GM21515 (cell line): ENCODE data around the gene SERINC3.
"Not testable (repeated sequence)": the region's sequence is repeated elsewhere in the genome, so short reads cannot be mapped to it uniquely, and the experiment has no call there.

Experiments used
- ATAC-seq: cut with Tn5 transposase; IDR thresholded peaks from one replicate; pipeline ENCODE4 v1.9.1; 2021; ENCODE audit not compliant: unreplicated experiment

The SERINC3 gene

DNA sequence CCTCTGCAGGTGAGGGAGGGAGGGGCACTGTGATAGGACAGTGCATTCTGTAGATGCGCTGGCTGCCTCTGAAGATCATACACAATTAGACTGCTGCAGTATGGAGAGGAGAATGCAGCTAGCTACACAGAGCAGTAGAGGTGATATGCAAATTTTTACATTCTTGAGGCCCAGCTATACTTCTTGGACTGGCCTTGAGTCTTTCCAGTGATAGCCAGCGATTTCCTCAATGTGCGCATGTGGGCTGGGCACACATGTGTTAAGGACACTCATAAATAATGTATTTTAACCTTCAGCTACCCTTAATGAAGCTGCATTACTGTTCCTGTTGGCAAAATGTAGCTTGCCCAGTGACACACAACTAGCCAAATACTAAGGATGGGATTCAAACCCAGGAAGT lies 27.2 kb downstream of the SERINC3 start:
- no peak for ATAC-seq

DNA sequence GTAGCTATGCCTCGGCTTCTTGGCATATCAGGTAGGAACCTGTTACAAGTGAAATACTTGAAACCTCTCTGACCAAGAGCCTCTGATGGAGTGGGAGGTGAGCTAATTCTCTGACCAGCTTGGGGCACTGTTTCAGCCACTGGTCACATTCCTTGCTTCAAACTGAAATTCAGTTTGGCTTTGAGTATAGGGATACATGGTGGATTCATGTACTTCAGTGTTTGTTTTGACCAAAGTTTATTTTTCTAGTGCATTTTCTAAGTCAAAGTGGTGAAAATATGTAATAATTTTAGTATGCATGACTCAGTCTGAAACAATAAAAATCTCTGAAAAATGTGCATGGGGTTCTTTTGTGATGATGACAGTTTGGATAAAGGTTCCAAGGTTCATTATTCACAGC lies 27.6 kb downstream of the SERINC3 start:
- ATAC-seq: no peak

DNA sequence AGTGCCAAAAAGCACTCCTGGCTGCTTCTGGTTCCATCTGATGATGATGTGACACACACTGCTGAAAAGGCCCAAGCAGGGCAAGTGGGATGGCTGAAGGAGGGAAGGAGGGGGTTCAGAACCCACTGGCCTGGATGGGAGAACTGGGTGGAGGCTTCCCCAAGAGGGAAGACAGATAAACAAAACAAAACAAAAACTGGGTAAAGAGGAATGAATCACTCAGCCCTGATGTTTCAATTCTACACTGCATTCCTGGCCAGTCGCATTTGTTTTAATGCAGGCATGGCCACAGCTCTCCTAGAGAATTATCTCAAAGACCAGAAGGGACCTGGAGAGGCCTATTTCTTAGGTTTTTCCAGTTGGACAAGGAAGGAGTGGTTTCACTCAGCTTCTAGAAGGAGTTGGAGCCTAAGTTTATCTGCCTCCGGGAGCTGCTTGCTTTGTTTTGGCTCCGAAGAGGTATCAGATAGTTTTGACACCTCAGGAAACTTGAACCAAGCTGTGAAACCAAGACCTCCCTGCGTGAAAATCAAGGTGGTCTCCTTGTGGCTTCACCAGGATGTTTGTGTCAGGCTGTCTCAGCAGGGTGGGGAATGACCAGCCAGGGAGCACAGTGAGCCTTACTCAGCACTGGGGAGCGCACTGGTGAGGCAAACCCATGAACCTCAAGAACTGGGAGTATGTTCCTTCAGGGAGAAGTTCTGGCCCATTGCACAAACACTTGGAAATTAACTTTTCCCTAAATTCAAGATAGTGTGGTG lies 30.1 kb downstream of the SERINC3 start:
- no peak for ATAC-seq

DNA sequence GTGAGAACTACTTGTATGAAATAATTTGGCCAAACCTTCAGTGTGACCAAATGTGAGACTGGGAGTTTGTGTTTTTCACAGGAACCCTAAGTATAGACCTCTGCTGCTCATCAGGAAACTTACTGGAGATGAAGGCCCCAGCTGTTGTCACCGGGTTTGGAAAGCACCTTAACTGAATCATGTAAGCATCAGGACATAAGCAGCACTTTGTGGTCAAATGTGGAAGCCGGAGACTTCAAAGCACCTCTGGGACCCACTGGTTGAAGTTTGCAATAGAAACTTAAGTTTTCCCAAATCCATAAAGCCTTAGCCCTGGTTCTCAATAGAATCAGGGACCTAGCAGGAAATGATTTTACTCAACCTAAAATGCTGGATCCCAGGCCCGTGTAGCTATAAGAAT lies 31.9 kb downstream of the SERINC3 start:
- ATAC-seq: no peak

- ATAC-seq: no peak
These were observed 32.6 kb downstream of the SERINC3 start for GRCh38 chr20:44489223-44489622.

GRCh38 chr20:44488551-44488950 lies 33.3 kb downstream of the SERINC3 start:
- ATAC-seq: no peak

DNA sequence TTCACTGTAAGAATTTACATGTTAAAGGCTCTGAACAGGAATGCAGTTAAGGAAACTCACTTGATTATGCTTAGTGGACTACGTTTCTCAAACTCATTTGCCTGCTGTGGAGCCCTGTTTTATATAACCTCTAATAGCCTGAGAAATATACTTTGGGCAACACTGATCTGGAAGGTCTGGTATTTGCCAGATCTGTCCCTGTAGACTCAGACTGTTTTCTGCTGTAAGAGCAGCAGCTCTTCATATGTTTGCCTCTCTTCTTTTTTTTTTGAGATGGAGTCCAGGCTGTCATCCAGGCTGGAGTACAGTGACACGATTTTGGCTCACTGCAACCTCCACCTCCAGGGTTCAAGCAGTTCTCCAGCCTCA lies 36.1 kb downstream of the SERINC3 start:
- ATAC-seq: no peak

- ATAC-seq: no peak
These were observed 36.6 kb downstream of the SERINC3 start for GRCh38 chr20:44485078-44485829.

DNA sequence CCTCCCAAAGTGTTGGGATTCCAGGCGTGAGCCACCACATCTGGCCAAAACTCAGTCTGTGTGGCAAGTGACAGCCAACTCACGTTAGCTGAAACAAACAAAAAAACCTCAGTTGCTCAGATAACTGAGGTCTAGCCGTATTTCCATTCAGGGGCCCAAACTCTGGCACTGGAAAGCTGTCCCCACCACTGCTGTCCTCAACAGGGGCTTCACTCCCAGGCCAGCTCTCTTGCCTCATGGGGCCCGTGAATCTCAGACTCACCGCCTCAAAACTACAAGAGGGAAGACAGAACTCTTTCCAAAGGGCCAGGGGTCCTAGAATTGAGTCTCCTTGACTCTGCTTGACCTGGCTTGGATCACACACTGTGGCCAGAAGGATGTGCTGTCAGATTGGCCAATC lies 38.8 kb downstream of the SERINC3 start:
- ATAC-seq: no peak

- no peak for ATAC-seq
These were observed 40.0 kb downstream of the SERINC3 start for GRCh38 chr20:44481719-44482416.

DNA sequence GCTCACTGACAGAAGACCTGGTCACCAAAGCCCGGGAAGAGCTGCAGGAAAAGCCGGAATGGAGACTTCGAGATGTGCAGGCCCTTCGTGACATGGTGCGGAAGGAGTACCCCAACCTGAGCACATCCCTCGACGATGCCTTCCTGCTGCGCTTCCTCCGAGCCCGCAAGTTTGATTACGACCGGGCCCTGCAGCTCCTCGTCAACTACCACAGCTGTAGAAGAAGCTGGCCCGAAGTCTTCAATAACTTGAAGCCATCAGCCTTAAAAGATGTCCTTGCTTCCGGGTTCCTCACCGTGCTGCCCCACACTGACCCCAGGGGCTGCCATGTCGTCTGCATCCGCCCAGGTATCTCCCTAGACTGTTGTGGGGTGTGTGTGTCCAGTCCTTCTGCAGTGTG lies 41.8 kb downstream of the SERINC3 start:
- no peak for ATAC-seq

GRCh38 chr20:44479643-44480042 lies 42.2 kb downstream of the SERINC3 start:
- no peak for ATAC-seq

DNA sequence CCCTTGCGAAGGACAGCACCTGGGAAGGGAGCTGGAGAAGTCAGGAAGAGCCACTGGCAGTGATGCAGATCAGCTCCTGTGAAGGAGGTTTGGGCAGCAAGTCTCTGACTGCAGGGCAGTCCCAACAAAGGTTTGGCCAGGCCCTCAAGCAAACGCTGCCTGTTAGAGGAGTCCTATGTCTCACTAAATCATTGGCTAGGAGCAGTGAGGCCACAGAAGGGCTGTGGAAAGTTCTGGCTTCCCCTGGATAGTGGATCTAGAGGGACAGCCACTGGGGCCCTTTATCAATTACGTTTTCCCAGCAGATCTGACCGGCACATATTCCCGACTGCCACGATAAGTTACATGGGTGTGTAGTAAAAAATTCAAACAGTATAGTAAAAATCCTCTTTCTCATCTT lies 43.7 kb downstream of the SERINC3 start:
- ATAC-seq: no peak

DNA sequence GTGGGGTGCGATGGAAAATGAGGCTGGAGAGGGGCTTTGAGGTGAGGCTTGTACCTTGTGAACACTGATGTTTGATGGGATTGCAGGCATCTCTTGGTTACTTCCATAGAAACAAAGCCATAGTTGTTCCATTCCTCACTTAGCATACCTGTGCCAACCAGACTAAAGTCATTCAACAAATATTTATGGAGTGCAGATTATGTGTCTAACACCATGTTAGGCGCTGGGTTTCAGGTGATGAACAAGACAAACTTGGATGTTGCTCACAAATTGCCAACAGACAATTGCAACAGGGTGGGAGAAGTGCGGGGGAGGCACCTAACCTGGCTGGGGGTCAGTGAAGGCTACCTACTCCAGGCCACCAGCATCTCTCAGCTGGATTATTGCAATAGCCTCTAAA lies 44.7 kb downstream of the SERINC3 start:
- ATAC-seq: no peak

GRCh38 chr20:44475694-44476560 lies 45.9 kb downstream of the SERINC3 start, which contains the start of gene TTPAL:
TSS of gene TTPAL (plus strand) at chr20:44475874. CDS start at chr20:44480000, 4,126 bp downstream.
- ATAC-seq: peak; percentile 90

DNA sequence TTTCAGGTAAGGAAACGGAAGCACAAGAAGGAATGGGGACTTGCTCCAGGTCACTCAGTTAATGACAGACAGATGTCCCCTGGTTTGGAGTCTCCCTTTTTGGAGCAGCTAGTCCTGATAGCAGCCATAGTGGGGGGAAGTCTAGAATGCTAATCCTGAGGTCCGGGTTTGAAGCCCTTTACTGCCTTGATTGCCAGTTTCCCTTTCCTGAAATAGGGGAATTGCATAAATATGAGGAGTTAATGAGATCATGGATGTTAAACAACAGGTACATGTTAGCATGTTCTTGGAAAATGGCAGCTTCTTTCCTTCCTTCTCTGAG lies 46.5 kb downstream of the SERINC3 start:
- ATAC-seq: no peak

- not testable (repeated sequence) for ATAC-seq
These were observed 49.6 kb downstream of the SERINC3 start for GRCh38 chr20:44472283-44472682.

GRCh38 chr20:44471481-44471882 lies 50.4 kb downstream of the SERINC3 start:
- ATAC-seq: no peak

DNA sequence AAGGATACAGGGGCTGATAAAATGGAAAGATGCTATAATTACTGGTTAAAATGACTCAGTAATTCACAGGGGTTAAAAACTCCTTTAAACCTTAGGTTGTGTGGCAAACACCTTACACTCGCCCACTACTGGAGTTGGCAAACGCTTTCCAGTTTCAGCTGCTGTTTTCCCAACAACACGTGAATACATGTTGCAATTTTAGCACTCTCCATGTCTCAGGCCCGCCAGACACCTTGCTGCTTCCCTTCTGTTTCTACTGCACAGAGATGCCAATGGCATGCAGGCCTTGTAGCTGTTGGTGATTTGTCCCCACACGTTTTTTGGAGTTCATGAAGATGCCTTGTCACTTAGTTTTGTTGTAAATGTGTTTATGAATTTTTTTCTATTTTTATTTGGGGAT lies 51.5 kb downstream of the SERINC3 start:
- ATAC-seq: no peak

GRCh38 chr20:44468044-44468782 lies 53.7 kb downstream of the SERINC3 start:
- ATAC-seq: no peak
